MM.1S (cell line): ENCODE data around the gene BMAL1.

Source experiments
- DNase-seq: peaks from one replicate; pipeline ENCODE4 v3.0.0-alpha.2; 2015
- H2AFZ ChIP-seq: fragments of 300-600 bp; sonication (generic); 2 replicates; pipeline ENCODE4 v1.6.0; 2016; ENCODE audit warnings: antibody characterized with exemption, low read length
- H3F3A ChIP-seq: fragments of 300-600 bp; sonication (generic); 2 replicates; pipeline ENCODE4 v1.6.1; 2016; ENCODE audit warnings: mild to moderate bottlenecking, antibody characterized with exemption, low read length, moderate library complexity, mixed read lengths; ENCODE audit not compliant: insufficient read depth
- H3K27ac ChIP-seq: fragments of 300-600 bp; sonication (generic); 2 replicates; pipeline ENCODE4 v1.5.1; 2016; ENCODE audit warnings: mild to moderate bottlenecking, low read length
- H3K27me3 ChIP-seq: fragments of 300-600 bp; sonication (generic); replicated peaks from 2 replicates; pipeline ENCODE4 v1.6.0; 2016; ENCODE audit warnings: low read length; ENCODE audit not compliant: insufficient read depth
- H3K36me3 ChIP-seq: fragments of 300-600 bp; sonication (generic); replicated peaks from 2 replicates; pipeline ENCODE4 v1.6.1; 2016; ENCODE audit warnings: mild to moderate bottlenecking, low read length, mixed read lengths; ENCODE audit not compliant: insufficient read depth
- H3K4me1 ChIP-seq: fragments of 300-600 bp; sonication (generic); 2 replicates; pipeline ENCODE4 v1.6.1; 2016; ENCODE audit warnings: low read length, mixed read lengths
- H3K4me2 ChIP-seq: fragments of 300-600 bp; sonication (generic); 2 replicates; pipeline ENCODE4 v1.6.0; 2016; ENCODE audit warnings: low read depth, low read length
- H3K4me3 ChIP-seq: fragments of 300-600 bp; sonication (generic); 2 replicates; pipeline ENCODE4 v1.5.1; 2016; ENCODE audit warnings: low read length, mixed read lengths
- H3K79me2 ChIP-seq: fragments of 300-600 bp; sonication (generic); 2 replicates; pipeline ENCODE4 v1.6.1; 2016; ENCODE audit warnings: mixed run types, low read length, mixed read lengths
- H3K9ac ChIP-seq: fragments of 300-600 bp; sonication (generic); 2 replicates; pipeline ENCODE4 v1.6.1; 2016; ENCODE audit warnings: low read length, mixed read lengths
- H3K9me2 ChIP-seq: fragments of 300-600 bp; sonication (generic); replicated peaks from 2 replicates; pipeline ENCODE4 v1.6.1; 2016; ENCODE audit warnings: mild to moderate bottlenecking, low read length, mixed read lengths; ENCODE audit not compliant: insufficient read depth
- H3K9me3 ChIP-seq: fragments of 300-600 bp; sonication (generic); replicated peaks from 2 replicates; pipeline ENCODE4 v1.6.1; 2016; ENCODE audit warnings: mild to moderate bottlenecking, low read length, mixed read lengths; ENCODE audit not compliant: insufficient read depth
- H4K20me1 ChIP-seq: fragments of 300-600 bp; sonication (generic); 2 replicates; pipeline ENCODE4 v1.6.1; 2016; ENCODE audit warnings: mild to moderate bottlenecking, low read length, moderate library complexity, mixed read lengths; ENCODE audit not compliant: insufficient read depth
- EZH2 ChIP-seq: fragments of 300-600 bp; sonication (generic); optimal IDR thresholded peaks from 2 replicates; pipeline ENCODE3; 2017; ENCODE audit warnings: low read depth, mild to moderate bottlenecking, antibody characterized with exemption, low read length, mixed read lengths
- EZH2phosphoT487 ChIP-seq: fragments of 300-600 bp; sonication (generic); IDR thresholded peaks from 2 replicates; pipeline ENCODE4 v1.6.1; 2018; ENCODE audit warnings: antibody characterized with exemption, low read length
- TF ChIP-seq, protein P1 (sequence below): fragments of 300-600 bp; sonication (generic); IDR thresholded peaks from 2 replicates; pipeline ENCODE4 v1.5.1; 2016; ENCODE audit warnings: antibody characterized with exemption, low read length, mixed read lengths

Gene BMAL1

DNA sequence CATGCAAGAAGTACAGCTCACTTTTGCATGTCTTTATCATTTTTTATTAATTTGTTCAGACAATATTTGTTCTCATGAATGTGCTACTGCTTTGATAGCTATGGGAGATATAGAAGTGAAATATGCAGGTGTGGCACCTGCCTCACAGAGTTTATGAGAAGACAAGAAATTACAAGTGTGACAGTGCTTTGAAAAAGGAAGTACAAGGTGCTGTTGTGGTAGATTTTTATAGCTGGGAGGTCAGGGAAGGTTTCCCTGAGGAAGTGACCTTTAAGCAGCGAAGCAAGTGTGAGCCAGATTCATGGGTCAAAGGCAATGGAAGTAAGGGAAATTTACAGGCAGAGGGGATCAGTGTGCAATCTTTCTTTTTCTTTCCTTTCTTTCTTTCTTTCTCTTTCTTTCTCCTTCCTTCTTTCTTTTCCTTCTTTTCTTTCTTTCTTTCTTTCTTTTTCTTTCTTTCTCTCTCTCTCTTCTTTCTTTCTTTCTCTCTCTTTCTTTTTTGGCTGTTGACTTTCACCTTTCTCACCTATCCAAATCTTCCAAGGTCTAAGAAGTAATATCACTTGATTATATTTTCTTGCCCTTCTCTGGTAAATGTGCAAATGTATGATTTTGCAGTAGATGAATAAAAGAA is 6.4 kb upstream of the BMAL1 start:
- H3K9me2 ChIP-seq = no peaks in the 10 kb centered on the region
- H3K9ac ChIP-seq = no peak overlapping the region
- peak; percentile 20 for DNase-seq
- H3K4me3 ChIP-seq = 0 out of 2 replicates have a peak overlapping the region, but pooled peaks have one; percentile 2
- H3K36me3 ChIP-seq = no peaks in the 10 kb centered on the region
- no peak for TF ChIP-seq EZH2phosphoT487
- TF ChIP-seq, protein P1, sequence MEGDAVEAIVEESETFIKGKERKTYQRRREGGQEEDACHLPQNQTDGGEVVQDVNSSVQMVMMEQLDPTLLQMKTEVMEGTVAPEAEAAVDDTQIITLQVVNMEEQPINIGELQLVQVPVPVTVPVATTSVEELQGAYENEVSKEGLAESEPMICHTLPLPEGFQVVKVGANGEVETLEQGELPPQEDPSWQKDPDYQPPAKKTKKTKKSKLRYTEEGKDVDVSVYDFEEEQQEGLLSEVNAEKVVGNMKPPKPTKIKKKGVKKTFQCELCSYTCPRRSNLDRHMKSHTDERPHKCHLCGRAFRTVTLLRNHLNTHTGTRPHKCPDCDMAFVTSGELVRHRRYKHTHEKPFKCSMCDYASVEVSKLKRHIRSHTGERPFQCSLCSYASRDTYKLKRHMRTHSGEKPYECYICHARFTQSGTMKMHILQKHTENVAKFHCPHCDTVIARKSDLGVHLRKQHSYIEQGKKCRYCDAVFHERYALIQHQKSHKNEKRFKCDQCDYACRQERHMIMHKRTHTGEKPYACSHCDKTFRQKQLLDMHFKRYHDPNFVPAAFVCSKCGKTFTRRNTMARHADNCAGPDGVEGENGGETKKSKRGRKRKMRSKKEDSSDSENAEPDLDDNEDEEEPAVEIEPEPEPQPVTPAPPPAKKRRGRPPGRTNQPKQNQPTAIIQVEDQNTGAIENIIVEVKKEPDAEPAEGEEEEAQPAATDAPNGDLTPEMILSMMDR = no peak
- TF ChIP-seq EZH2 = no peak
- H3K9me3 ChIP-seq = no peaks in the 10 kb centered on the region
- H3K27ac ChIP-seq = no peak overlapping the region
- peaks cover 9% of the 10 kb centered on the region for H3K27me3 ChIP-seq
- H3K79me2 ChIP-seq = no peaks in the 10 kb centered on the region
- H2AFZ ChIP-seq = no peak overlapping the region
- H3F3A ChIP-seq = peaks cover 7% of the 10 kb centered on the region; the same call in 1 of the 2 replicates
- H4K20me1 ChIP-seq = no peaks in the 10 kb centered on the region
- peak overlapping the region; percentile 51 for H3K4me2 ChIP-seq
- peaks cover 17% of the 10 kb centered on the region for H3K4me1 ChIP-seq

DNA sequence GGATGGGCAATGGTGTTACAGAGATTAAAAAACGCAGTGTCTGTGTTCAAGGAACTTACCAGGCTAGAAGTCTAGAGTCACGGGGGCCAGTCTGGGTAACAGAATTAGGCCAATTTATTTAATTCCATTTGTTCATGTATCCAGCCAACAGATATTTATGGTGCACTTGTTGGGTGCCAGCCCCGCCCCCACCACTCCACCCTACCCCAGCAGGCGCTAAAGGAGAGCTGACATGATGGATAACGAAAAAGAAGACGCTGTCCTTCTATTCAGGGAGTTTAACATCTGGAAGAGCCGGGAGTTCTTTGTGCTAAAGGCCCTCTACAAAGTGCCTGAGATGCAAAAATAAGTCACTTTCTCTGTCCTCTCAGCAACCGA is 1.1 kb upstream of the BMAL1 start:
- no peak for DNase-seq
- Histone ChIP-seq H4K20me1 (no peaks in the 10 kb centered on the region), H3K4me2 (peak overlapping the region; percentile 92), H3K27ac (no peak overlapping the region), H3K9ac (no peak overlapping the region; the same call in 1 of the 2 replicates), H3K9me2 (no peaks in the 10 kb centered on the region), H3K27me3 (peaks cover 9% of the 10 kb centered on the region), H3K4me1 (peaks cover 14% of the 10 kb centered on the region), H3K4me3 (peak overlapping the region; percentile 96), H3K79me2 (peaks cover 32% of the 10 kb centered on the region), H3F3A (peaks cover 7% of the 10 kb centered on the region; the same call in 1 of the 2 replicates), H2AFZ (peak overlapping the region; percentile 98), H3K9me3 (no peaks in the 10 kb centered on the region), H3K36me3 (no peaks in the 10 kb centered on the region)
- no peak for TF ChIP-seq EZH2
- no peak for TF ChIP-seq EZH2phosphoT487
- TF ChIP-seq, protein P1 = no peak

DNA sequence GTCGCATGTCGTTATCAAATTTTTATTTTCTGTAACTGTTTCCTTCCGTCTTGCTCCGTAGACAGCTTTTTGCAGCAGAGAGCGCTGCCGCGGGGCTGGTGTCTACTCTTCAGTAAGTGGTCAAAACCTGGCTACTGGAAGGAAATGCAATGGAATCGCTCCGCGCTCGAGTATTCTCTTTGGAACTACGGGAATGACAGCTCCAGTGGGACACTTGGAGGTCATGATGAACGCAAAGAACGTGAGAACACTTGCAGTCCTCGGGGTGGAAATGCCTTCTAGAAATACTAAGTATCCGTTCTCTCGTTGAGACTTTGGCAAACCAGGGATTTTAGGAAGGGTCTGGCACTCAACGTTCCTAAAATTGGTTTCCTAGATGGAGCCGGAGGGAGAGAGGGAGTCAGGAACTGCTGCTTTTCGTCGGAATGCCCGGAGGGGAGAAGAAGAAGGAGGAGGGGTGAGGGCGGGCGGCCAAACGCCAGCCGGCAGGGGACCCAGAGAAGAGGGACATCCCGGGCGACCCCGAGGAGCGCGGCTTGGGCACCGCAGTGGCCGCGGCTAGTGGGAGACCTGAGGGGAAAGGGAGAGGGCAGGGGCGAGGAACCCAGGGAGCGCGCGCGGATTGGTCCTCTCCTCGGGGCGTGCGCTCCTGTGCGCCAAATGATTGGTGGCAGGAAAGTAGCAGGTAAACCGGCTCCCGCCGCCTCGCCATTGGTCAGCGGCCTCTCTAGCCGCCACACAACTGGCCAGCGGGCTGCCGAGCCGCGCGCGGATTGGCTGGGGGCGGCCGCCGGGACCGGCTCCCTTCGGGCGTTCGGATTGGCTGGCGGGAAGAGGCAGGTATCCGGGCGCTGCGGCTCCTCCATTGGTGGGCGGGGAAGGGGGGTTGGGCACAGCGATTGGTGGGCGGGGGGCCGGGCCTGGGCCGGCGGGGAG is 490 bp upstream of the BMAL1 start:
- Histone ChIP-seq H3K4me3 (peak overlapping the region; percentile 96), H3F3A (peaks cover 4% of the 10 kb centered on the region; the same call in 1 of the 2 replicates), H3K36me3 (no peaks in the 10 kb centered on the region), H3K9ac (peak overlapping the region; percentile 49; the same call in 1 of the 2 replicates), H3K9me2 (no peaks in the 10 kb centered on the region), H3K4me1 (peaks cover 7% of the 10 kb centered on the region), H3K4me2 (peak overlapping the region; percentile 92), H4K20me1 (no peaks in the 10 kb centered on the region), H3K9me3 (no peaks in the 10 kb centered on the region), H2AFZ (peak overlapping the region; percentile 98), H3K79me2 (peaks cover 39% of the 10 kb centered on the region), H3K27ac (no peak overlapping the region), H3K27me3 (peaks cover 9% of the 10 kb centered on the region)
- DNase-seq = peak; percentile 97
- TF ChIP-seq, protein P1 = no peak
- TF ChIP-seq EZH2 = no peak
- no peak for TF ChIP-seq EZH2phosphoT487
